GM18511 (cell line): ENCODE measurements around the gene EHMT1.
A peak's percentile ranks its signal among the peaks of the same experiment; 100 is the strongest.

Experiments
- ATAC-seq: cut with Tn5 transposase; IDR thresholded peaks from one replicate; pipeline ENCODE4 v1.9.1; 2021; ENCODE audit warnings: mild to moderate bottlenecking, moderate library complexity; ENCODE audit not compliant: unreplicated experiment

The EHMT1 gene

DNA sequence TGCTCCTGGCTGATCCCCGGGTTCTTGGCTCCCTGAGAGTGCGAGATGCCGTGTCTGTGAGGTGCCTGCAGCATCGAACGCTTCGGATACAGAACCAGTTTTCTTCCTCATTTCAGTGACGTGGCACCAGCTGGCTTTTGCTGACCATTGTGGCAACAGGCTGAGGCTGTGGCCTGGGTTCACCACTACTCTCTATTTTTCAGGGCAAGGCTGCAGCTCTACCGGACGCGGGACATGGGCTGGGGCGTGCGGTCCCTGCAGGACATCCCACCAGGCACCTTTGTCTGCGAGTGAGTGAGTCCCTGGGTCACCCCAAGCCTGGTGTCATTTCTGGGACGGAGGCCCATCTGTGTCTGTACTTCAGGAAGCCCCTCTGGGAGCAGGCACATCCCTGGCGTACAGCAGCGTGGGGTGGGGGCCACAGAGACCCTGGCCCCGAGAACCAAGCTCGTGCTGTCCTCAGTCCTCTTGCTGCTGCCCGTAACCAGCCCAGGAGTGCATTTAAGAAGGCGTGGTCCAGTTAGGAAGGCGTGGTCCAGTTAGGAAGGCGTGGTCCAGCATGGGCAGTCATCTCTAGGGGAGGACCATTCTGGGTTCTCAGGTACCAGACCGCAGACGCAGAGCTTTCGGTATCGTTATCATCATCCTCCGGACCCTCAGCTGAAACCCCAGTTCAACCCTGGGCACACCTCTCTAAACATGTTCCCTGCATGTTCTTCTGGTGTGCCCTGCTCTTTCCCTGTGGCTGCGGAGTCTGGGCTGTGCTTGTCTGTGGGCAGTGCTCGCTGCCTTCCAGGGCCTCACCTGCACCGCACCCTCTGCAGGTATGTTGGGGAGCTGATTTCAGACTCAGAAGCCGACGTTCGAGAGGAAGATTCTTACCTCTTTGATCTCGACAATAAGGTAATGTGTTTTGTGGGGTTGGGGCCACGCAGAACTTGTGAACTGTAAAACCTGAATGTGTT is 198.7 kb downstream of the EHMT1 start:
- no peak for ATAC-seq

DNA sequence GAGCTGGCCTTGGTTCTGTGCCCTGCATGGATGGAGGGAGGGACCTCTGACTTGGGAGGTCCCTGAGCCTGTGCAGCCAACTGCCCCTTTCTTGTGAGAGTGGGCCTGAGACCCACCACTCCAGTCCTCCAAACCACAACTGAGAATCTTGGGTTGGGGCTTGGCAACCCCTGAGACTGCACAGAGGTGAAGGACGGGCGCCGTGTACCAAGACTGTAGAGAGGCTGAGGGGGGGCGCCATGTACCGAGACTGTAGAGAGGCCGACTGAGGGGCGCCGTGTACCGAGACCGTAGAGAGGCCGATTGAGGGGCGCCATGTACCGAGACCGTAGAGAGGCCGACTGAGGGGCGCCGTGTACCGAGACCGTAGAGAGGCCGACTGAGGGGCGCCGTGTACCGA is 199.5 kb downstream of the EHMT1 start:
- ATAC-seq = no peak

DNA sequence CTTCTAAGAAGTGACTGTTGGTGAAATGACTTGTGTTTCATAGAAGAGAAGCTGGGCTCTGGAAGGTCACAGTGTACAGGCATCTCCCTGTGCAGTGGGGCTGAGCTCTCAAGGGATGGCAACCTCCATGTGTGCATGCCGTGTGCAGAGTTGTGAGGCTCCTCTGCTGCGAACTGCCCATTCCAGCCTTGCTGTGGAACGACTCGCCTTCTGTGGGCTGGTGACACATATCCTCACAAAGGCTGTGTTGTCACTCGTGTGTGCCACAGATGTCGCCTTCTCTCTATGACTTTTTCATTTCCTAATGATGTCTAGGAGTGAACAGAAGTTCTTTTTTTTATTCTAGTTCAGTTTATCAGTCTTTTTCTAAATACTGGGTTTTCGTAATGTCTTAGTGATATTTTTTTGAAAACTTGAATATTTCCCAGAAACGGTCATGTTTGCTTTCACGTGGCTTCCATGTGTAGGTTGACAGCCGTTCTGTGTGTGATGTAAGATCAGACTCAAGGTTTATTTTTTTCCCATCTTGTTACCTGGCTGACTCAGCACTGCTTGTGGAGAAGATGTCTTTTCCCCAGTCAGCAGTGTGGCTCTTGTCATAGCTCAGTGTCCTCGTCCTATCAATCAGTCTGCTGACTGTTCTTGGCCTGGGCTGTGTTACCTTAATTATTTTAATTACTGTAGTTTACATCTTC is 201.5 kb downstream of the EHMT1 start:
- no peak for ATAC-seq

- no peak for ATAC-seq
These were observed 205.4 kb downstream of the EHMT1 start for GRCh38 chr9:137823986-137824771.

GRCh38 chr9:137825324-137825989 is 206.7 kb downstream of the EHMT1 start:
- peak; percentile 57 for ATAC-seq

DNA sequence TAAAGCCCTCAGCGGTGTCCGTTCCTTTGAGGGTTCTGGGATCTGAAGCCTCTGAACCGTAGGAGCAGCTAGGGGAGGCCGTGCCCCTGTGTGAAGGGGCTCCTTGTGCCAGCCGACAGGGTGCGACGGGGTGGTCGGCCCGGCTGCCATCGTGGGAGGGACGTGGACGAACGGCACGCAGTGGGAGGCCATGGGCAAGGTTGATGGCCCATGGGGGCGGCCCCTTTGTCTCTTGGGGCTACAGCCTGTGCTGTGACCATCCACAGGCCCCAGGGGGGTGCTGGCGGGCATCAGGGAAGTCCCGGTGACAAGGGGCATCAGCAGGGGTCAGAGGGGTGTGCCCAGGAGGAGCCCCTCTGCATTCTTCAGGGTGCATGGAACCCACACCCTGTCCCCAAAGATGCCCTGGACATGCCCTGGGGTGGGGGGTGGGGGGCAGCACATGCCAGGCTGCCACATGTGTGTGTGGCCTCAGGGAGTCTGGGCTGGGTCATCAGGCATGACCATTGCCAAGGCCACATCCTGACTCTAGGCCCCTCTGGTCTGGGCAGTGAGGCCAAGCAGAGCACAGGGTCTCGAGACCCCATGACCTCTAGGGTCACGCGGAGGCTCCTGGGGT is 209.2 kb downstream of the EHMT1 start:
- ATAC-seq = no peak

- ATAC-seq = no peak
These were observed 209.9 kb downstream of the EHMT1 start for GRCh38 chr9:137828527-137829259.

GRCh38 chr9:137829260-137829996 is 210.6 kb downstream of the EHMT1 start:
- no peak for ATAC-seq

GRCh38 chr9:137832191-137832700 is 213.4 kb downstream of the EHMT1 start:
- no peak for ATAC-seq

GRCh38 chr9:137832830-137833590 is 214.2 kb downstream of the EHMT1 start:
- ATAC-seq = no peak

DNA sequence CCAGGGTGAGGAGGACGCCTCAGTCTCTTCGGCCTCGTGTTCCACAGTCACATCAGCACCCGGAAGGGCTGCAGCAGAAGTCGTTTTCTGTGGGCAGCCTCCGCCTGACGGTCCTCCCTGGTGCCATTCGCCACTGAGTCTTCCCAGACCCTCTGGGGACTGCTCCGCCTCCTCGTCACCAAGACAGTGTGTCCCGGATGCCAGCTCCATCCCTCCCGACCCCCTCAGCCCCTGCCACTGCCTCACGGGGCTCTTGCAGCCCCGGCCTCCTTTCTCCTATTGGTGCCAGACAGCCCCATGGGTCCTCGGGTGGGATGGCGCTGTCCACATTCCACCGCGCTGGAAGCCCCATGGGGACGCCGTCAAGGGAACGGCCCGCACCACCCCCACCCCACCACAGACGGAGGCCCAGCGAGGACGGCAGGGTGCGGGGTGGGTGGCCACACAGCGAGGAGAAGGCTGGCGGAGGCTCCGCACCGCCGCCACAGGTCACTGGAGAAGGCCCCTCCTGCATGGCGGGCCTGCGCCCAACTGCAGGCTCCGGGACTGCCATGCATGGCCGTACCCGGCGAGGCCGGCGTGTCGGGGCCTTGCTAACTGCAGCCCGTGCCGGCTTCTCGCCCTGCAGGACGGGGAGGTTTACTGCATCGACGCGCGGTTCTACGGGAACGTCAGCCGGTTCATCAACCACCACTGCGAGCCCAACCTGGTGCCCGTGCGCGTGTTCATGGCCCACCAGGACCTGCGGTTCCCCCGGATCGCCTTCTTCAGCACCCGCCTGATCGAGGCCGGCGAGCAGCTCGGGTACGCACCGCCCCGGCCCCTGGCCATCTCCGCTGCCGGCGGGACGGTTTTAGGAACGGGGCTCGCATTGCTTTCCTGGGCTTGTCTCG is 215.2 kb downstream of the EHMT1 start:
- no peak for ATAC-seq

GRCh38 chr9:137834846-137835546 is 216.2 kb downstream of the EHMT1 start:
- no peak for ATAC-seq

GRCh38 chr9:137836151-137836830 is 217.5 kb downstream of the EHMT1 start:
- ATAC-seq = no peak

DNA sequence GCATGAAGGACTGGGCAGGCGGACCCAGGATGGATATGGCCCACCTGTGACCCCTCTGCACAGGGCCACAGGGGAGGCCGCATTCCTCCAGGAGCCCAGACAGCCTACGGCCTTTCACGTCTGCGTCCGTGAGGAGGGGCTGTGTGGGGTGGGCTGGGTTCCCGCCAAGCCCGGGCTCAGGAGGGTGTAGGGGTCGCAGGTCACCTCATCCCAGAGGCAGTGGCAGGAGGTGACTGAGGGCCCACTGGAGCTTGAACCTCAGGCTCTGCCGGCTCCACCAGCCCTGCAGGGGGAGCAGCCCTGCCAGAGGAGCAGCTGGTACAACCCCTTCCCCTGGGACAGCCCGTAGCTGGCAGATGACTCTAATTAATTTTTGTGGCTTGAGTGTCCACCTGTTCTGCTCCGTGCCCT is 218.0 kb downstream of the EHMT1 start:
- no peak for ATAC-seq

DNA sequence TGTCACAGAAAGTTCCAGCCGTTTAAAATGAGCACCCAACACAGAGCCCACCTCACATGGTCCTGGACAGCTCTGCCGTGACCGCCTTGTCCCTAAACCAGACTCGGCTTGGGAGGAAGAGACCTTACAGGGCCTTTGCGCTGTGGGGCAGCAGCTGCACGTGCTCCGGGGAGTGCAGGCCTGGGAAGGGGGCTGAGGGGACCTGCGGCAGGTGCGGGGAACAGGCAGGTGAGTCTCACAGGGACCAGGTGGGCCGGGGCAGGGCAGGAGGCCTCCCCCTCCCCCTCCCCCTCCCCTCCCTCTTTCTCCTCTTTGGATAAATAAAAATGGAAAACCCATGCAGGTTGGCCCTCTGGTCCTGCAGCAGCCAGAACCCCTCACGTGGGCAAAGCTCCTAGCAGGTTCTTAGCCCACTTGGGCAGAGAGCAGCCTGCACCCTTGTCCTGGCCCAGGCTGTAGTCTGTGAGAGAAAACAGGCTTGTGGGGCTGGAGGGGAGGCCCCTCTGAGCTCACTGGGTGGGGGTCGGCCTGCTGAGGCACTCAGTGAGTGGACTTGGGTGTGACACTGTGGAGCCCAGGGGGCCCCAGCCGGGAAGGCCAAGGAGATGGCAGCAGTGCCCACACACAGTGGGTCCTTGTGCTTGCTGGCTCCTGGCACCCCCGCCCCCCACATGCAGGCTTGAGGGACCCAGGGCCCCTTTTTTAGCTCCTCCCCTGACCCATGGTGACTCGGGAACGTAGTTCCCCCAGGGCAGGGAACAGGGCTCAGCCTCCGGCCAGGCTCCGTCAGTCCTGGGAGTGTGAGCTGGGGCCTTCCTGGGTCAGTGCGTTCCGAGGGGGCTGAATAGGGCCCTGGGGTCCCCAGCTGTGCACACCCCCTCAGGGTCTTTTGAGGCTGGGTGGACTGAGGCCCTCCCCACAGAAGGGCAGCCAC is 218.8 kb downstream of the EHMT1 start:
- ATAC-seq = no peak
